ENCODE data around the gene ITGA6.

Gene ITGA6

GRCh38 chr2:172456002-172456401 is 28.6 kb downstream of the ITGA6 start:
- Histone ChIP-seq H3K27me3 (ENCODE audit: control insufficient read depth, insufficient read depth, low read length) (no peaks in the 10 kb centered on the region), H3K9me3 (ENCODE audit: control insufficient read depth, insufficient read depth, low read depth, low read length) (no peaks in the 10 kb centered on the region), H3K27ac (ENCODE audit: low read depth, low read length) (no peak overlapping the region), H3K4me3 (ENCODE audit: low read depth, low read length) (no peak overlapping the region), H3K4me1 (ENCODE audit: control insufficient read depth, insufficient read depth, low read length) (peaks cover 37% of the 10 kb centered on the region), H3K36me3 (ENCODE audit: control insufficient read depth, insufficient read depth, low read length) (no peaks in the 10 kb centered on the region), H3K9ac (ENCODE audit: low read length) (peak overlapping the region; percentile 34)

- H3K36me3 ChIP-seq (ENCODE audit: control insufficient read depth, insufficient read depth, low read length): no peaks in the 10 kb centered on the region
- H3K9ac ChIP-seq (ENCODE audit: low read length): no peak overlapping the region
- no peaks in the 10 kb centered on the region for H3K27me3 ChIP-seq (ENCODE audit: control insufficient read depth, insufficient read depth, low read length)
- H3K4me1 ChIP-seq (ENCODE audit: control insufficient read depth, insufficient read depth, low read length): peaks cover 45% of the 10 kb centered on the region
- no peak overlapping the region for H3K27ac ChIP-seq (ENCODE audit: low read depth, low read length)
- H3K4me3 ChIP-seq (ENCODE audit: low read depth, low read length): no peak overlapping the region
- no peaks in the 10 kb centered on the region for H3K9me3 ChIP-seq (ENCODE audit: control insufficient read depth, insufficient read depth, low read depth, low read length)
These were observed 30.1 kb downstream of the ITGA6 start for GRCh38 chr2:172457536-172457935.

DNA sequence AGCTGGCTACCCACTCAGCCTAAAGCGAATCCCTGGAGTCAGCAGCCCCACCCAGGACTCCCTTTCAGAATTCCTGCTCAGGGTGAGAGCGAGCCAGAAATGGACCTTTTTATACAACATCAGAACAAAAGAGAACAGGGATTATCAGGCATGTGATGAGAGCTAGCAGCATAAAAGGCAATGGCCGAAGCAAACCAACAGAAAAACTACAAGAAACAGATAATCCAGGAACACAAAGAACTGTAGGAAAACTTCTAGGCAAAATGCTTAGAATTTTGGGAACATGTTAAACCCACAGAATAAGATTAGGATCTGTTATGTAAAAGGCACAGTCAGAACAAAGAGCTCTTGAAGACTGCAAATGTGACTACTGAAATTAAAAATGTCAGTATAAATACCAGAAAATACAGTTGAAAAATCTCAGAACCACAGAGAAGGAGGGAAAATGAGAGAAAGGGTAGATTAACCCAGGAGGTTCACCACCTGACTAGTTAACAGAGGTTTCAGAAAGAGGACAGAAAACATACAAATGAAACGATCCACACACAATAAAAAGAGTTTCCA is 31.3 kb downstream of the ITGA6 start:
- H3K27ac ChIP-seq (ENCODE audit: low read depth, low read length): no peak overlapping the region
- no peak overlapping the region for H3K9ac ChIP-seq (ENCODE audit: low read length)
- no peaks in the 10 kb centered on the region for H3K36me3 ChIP-seq (ENCODE audit: control insufficient read depth, insufficient read depth, low read length)
- no peaks in the 10 kb centered on the region for H3K27me3 ChIP-seq (ENCODE audit: control insufficient read depth, insufficient read depth, low read length)
- H3K9me3 ChIP-seq (ENCODE audit: control insufficient read depth, insufficient read depth, low read depth, low read length): no peaks in the 10 kb centered on the region
- H3K4me1 ChIP-seq (ENCODE audit: control insufficient read depth, insufficient read depth, low read length): peaks cover 48% of the 10 kb centered on the region
- no peak overlapping the region for H3K4me3 ChIP-seq (ENCODE audit: low read depth, low read length)

- H3K4me1 ChIP-seq (ENCODE audit: control insufficient read depth, insufficient read depth, low read length): peaks cover 38% of the 10 kb centered on the region
- no peaks in the 10 kb centered on the region for H3K9me3 ChIP-seq (ENCODE audit: control insufficient read depth, insufficient read depth, low read depth, low read length)
- H3K27me3 ChIP-seq (ENCODE audit: control insufficient read depth, insufficient read depth, low read length): no peaks in the 10 kb centered on the region
- H3K4me3 ChIP-seq (ENCODE audit: low read depth, low read length): no peak overlapping the region
- no peak overlapping the region for H3K27ac ChIP-seq (ENCODE audit: low read depth, low read length)
- H3K36me3 ChIP-seq (ENCODE audit: control insufficient read depth, insufficient read depth, low read length): no peaks in the 10 kb centered on the region
- no peak overlapping the region for H3K9ac ChIP-seq (ENCODE audit: low read length)
These were observed 33.4 kb downstream of the ITGA6 start for GRCh38 chr2:172460780-172461201.

- Histone ChIP-seq H3K36me3 (ENCODE audit: control insufficient read depth, insufficient read depth, low read length) (peaks cover 5% of the 10 kb centered on the region), H3K9ac (ENCODE audit: low read length) (no peak overlapping the region), H3K4me3 (ENCODE audit: low read depth, low read length) (no peak overlapping the region), H3K9me3 (ENCODE audit: control insufficient read depth, insufficient read depth, low read depth, low read length) (no peaks in the 10 kb centered on the region), H3K27me3 (ENCODE audit: control insufficient read depth, insufficient read depth, low read length) (no peaks in the 10 kb centered on the region), H3K27ac (ENCODE audit: low read depth, low read length) (no peak overlapping the region), H3K4me1 (ENCODE audit: control insufficient read depth, insufficient read depth, low read length) (peaks cover 31% of the 10 kb centered on the region)
These were observed 34.4 kb downstream of the ITGA6 start for GRCh38 chr2:172461591-172462372.

GRCh38 chr2:172462373-172462848 is 35.0 kb downstream of the ITGA6 start:
- H3K36me3 ChIP-seq (ENCODE audit: control insufficient read depth, insufficient read depth, low read length): peaks cover 11% of the 10 kb centered on the region
- H3K9me3 ChIP-seq (ENCODE audit: control insufficient read depth, insufficient read depth, low read depth, low read length): no peaks in the 10 kb centered on the region
- no peak overlapping the region for H3K9ac ChIP-seq (ENCODE audit: low read length)
- H3K27me3 ChIP-seq (ENCODE audit: control insufficient read depth, insufficient read depth, low read length): no peaks in the 10 kb centered on the region
- no peak overlapping the region for H3K27ac ChIP-seq (ENCODE audit: low read depth, low read length)
- H3K4me1 ChIP-seq (ENCODE audit: control insufficient read depth, insufficient read depth, low read length): peaks cover 31% of the 10 kb centered on the region
- H3K4me3 ChIP-seq (ENCODE audit: low read depth, low read length): no peak overlapping the region

- Histone ChIP-seq H3K9ac (ENCODE audit: low read length) (no peak overlapping the region), H3K4me3 (ENCODE audit: low read depth, low read length) (no peak overlapping the region), H3K9me3 (ENCODE audit: control insufficient read depth, insufficient read depth, low read depth, low read length) (no peaks in the 10 kb centered on the region), H3K36me3 (ENCODE audit: control insufficient read depth, insufficient read depth, low read length) (peaks cover 13% of the 10 kb centered on the region), H3K27ac (ENCODE audit: low read depth, low read length) (no peak overlapping the region), H3K4me1 (ENCODE audit: control insufficient read depth, insufficient read depth, low read length) (peaks cover 31% of the 10 kb centered on the region), H3K27me3 (ENCODE audit: control insufficient read depth, insufficient read depth, low read length) (no peaks in the 10 kb centered on the region)
These were observed 35.5 kb downstream of the ITGA6 start for GRCh38 chr2:172462849-172463381.

GRCh38 chr2:172464400-172465129 is 37.2 kb downstream of the ITGA6 start:
- Histone ChIP-seq H3K36me3 (ENCODE audit: control insufficient read depth, insufficient read depth, low read length) (peaks cover 21% of the 10 kb centered on the region), H3K9me3 (ENCODE audit: control insufficient read depth, insufficient read depth, low read depth, low read length) (no peaks in the 10 kb centered on the region), H3K27ac (ENCODE audit: low read depth, low read length) (no peak overlapping the region), H3K4me3 (ENCODE audit: low read depth, low read length) (no peak overlapping the region), H3K9ac (ENCODE audit: low read length) (no peak overlapping the region), H3K4me1 (ENCODE audit: control insufficient read depth, insufficient read depth, low read length) (peaks cover 25% of the 10 kb centered on the region), H3K27me3 (ENCODE audit: control insufficient read depth, insufficient read depth, low read length) (no peaks in the 10 kb centered on the region)

DNA sequence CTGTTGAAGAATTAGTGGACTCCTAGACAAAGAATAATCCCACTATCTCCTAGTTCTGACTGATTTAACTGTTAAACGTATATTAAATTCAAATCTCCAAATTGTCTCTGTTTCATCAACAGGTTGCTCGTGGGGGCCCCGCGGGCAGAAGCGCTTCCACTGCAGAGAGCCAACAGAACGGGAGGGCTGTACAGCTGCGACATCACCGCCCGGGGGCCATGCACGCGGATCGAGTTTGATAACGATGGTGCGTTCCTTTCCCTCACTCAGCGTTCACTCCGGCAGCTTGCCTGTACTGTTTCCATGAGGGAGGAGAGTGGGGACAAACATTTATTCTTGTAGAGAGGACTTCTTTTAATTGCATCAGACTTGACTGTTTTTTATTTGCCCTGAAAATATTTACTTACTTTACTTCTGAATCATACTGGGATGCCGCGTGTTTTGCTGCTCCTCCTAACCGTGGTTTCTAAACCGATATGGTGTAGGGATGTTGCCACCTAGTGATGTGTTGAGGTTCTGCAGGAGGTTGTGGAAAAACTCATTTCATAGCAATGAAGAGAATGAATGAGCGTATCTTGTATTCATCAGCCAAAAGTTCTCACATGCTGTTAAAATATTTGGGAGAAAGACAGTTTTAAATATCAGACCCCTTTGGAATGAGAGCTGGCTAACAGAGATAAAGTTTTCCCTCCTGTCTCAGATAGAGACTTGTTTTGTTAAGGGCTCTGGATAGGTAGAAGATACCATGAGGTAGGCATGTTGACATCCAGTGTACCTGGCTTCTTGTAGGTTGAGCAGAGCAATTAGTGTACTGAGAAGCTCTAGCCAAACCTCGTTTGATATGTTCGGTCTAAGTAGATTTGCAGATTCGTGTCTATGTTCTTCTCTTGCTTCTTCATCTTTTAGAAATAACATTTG is 38.3 kb downstream of the ITGA6 start:
- H3K9ac ChIP-seq (ENCODE audit: low read length): no peak overlapping the region
- H3K27ac ChIP-seq (ENCODE audit: low read depth, low read length): no peak overlapping the region
- no peaks in the 10 kb centered on the region for H3K9me3 ChIP-seq (ENCODE audit: control insufficient read depth, insufficient read depth, low read depth, low read length)
- H3K4me3 ChIP-seq (ENCODE audit: low read depth, low read length): no peak overlapping the region
- H3K36me3 ChIP-seq (ENCODE audit: control insufficient read depth, insufficient read depth, low read length): peaks cover 24% of the 10 kb centered on the region
- H3K27me3 ChIP-seq (ENCODE audit: control insufficient read depth, insufficient read depth, low read length): no peaks in the 10 kb centered on the region
- H3K4me1 ChIP-seq (ENCODE audit: control insufficient read depth, insufficient read depth, low read length): peaks cover 25% of the 10 kb centered on the region

DNA sequence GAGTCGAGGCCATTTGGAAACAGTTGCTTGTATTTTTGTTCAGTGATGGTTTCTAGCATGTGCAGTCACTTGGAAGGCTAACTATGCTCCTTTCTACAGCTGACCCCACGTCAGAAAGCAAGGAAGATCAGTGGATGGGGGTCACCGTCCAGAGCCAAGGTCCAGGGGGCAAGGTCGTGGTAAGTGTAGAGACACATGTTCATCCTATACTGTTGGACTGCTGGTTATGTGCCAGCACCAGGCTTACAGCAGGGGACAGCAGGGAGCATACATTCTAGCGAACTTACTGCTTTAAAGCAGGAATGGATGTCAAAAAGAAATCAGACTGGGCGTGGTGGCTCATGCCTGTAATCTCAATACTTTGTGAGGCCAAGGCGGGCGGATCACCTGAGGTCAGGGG is 40.0 kb downstream of the ITGA6 start:
- no peak overlapping the region for H3K9ac ChIP-seq (ENCODE audit: low read length)
- no peak overlapping the region for H3K4me3 ChIP-seq (ENCODE audit: low read depth, low read length)
- peaks cover 15% of the 10 kb centered on the region for H3K4me1 ChIP-seq (ENCODE audit: control insufficient read depth, insufficient read depth, low read length)
- H3K9me3 ChIP-seq (ENCODE audit: control insufficient read depth, insufficient read depth, low read depth, low read length): no peaks in the 10 kb centered on the region
- H3K36me3 ChIP-seq (ENCODE audit: control insufficient read depth, insufficient read depth, low read length): peaks cover 37% of the 10 kb centered on the region
- no peak overlapping the region for H3K27ac ChIP-seq (ENCODE audit: low read depth, low read length)
- H3K27me3 ChIP-seq (ENCODE audit: control insufficient read depth, insufficient read depth, low read length): no peaks in the 10 kb centered on the region
